GM21576 (cell line): ENCODE results near the gene CLSTN2.

Source experiments
- ATAC-seq: cut with Tn5 transposase; IDR thresholded peaks from one replicate; pipeline ENCODE4 v1.9.1; 2021; ENCODE audit warnings: mild to moderate bottlenecking, moderate library complexity; ENCODE audit not compliant: unreplicated experiment

Gene CLSTN2

GRCh38 chr3:140051019-140051957 is 116.3 kb downstream of the CLSTN2 start:
- ATAC-seq = no peak

GRCh38 chr3:140052771-140053702 is 118.1 kb downstream of the CLSTN2 start:
- no peak for ATAC-seq

- ATAC-seq = no peak
Measured at GRCh38 chr3:140053794-140054193, 118.8 kb downstream of the CLSTN2 start.

GRCh38 chr3:140055092-140055791 is 120.3 kb downstream of the CLSTN2 start:
- no peak for ATAC-seq

DNA sequence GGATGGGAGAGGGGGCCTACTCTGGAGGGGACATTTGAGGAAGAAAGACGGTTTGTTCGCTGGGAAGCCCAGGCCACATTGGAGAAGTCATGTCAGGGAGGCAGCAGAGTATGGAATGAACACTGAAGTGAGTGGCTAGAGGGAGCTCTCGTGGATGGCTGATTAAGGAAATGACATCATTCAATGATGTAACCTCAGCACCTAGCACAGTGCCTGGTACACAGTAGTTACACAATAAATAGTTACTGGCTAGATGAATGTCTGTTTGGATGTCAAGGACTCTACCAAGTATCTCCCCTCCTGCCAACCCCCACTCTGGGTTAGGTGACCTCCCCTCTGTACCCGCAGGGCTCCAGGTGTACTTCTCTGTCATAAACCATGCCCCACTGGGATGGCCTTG is 121.1 kb downstream of the CLSTN2 start:
- no peak for ATAC-seq

DNA sequence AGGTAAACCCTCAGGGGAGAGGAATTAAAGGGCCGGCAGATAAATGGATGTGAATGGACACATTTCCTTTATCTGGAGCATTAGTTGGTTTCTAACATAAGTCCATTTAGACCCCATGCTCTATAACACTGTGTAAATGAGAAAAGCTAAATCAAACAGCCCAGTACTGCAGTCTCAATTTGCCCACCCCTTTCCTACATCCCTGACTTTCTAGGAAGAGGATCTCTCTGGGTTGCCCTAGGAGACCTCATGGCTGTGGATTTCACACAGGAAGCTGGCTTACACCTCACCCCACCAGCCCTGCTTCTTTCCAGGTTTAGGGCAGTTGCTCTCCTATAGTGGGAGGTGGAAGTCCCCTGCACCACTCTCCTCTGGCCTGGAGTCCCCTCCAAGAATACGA is 126.2 kb downstream of the CLSTN2 start:
- no peak for ATAC-seq

GRCh38 chr3:140062461-140062860 is 127.5 kb downstream of the CLSTN2 start:
- no peak for ATAC-seq

- no peak for ATAC-seq
Measured at GRCh38 chr3:140067487-140067886, 132.5 kb downstream of the CLSTN2 start.

- ATAC-seq = no peak
Measured at GRCh38 chr3:140068494-140069017, 133.6 kb downstream of the CLSTN2 start.

- ATAC-seq = no peak
Measured at GRCh38 chr3:140073278-140074045, 138.5 kb downstream of the CLSTN2 start.

GRCh38 chr3:140076552-140076951 is 141.6 kb downstream of the CLSTN2 start:
- ATAC-seq = no peak

DNA sequence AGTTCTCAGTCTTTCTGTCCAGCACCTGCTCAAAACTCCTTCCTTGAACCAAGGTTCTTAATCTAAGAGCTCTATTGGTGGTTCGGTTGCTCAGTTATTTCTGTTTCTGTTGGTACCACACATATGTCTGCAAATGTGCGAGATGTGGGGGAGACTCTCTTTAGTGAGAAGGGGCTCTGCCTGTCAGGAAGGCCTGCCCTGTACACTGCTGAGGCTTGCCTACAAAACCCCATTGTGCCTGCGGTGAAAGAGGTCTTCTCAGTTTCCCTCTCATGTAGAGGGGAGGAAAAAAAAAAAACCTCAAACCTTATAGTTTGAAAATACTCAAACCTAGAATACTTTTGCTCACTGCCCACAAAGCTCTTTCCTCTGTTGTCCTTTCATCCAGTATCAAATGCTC is 142.4 kb downstream of the CLSTN2 start:
- no peak for ATAC-seq

- ATAC-seq = no peak
Measured at GRCh38 chr3:140078343-140078742, 143.4 kb downstream of the CLSTN2 start.

GRCh38 chr3:140078940-140079339 is 144.0 kb downstream of the CLSTN2 start:
- ATAC-seq = no peak

- ATAC-seq = no peak
Measured at GRCh38 chr3:140081887-140082286, 146.9 kb downstream of the CLSTN2 start.

DNA sequence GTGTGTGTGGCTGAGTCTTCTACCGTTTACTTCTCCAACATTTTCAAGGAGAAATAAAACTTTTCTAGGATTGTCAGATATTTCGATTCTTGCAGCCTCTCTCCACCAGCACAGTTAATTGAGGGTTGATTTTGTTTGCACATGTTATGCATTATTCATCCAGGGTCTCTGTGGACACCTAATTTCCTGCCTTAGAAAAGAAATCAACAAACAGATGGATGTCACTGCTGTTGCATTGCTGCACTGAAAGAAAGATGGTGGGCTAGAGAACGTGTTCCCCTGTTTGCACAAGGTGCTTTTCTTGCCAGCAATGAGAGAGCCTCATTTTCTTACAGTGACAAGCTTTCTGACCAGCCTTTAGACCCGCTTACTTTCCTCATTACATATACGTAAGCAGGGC is 150.0 kb downstream of the CLSTN2 start:
- no peak for ATAC-seq

DNA sequence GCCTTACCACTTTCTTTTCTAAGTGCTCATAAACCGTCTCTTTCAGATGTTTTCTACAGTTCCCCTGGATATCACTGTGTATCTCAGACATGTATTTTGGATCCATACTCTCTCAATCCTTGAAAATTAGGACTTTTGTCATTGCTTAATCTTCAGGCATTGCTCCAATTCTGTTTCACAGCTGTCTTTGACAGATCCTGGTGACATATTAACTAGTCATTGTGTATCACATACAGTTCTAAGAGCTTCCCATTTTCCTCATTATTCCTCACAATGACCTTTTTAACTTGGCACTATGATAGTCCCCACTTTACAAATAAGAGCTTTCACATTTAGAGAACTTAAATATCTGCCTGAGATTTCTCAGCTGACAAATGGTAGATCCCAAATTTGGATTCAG is 151.7 kb downstream of the CLSTN2 start:
- ATAC-seq = no peak

DNA sequence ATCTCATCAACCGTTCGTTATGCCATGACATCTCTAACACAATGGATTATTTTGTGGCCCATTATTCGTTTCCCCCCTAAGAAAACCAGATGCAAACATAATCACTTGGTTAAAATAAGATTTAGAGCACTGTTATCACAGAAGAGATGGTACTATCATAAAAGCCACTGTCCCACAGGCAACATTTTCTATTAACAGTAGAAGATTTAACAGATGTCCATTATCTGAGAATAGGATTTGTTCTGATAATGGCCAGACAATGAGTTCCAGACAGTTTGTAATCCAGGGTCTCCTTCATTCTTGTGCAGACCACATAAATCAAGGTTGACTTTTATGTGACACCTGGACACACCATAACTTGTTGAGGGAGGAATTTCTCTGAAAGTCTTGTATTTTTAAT is 153.1 kb downstream of the CLSTN2 start:
- no peak for ATAC-seq

DNA sequence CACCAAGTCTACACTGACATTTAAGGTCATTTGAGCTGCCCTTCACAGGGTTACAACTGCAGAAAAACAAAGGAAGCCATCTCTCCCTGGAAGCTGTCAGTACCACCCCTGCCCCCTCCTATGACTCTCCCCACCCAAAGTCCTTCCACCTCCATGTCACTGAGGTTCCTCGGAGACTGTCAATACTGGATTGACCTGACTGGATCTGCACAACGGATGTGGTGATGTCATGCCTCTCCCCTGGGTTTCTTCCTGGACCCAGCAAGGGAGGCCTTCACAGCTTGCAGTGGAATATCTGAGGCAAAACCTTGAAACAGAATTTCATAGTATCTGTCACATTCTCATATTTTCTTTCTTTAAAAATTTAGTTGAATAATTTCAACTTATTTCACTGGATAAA is 153.5 kb downstream of the CLSTN2 start:
- ATAC-seq = no peak
